Stomach (tissue), 9 donors: Measurements from ENCODE around the gene TBC1D5. TPM values are rescaled to one million over a fixed set of nuclear protein-coding genes. Genes with fewer than 3 reads are reported as not detected.

Source experiments
- DNase-seq, 2 donors: peaks; one replicate each; pipeline versions ENCODE4 v3.0.0 to v3.0.0-alpha.2; 2013 to 2019
- H3K27ac ChIP-seq, 5 donors: fragments of 200-600 bp in 4 of 5; sonication (generic) in 4 of 5; one replicate each; pipeline ENCODE4 v1.5.1; 2013 to 2019; ENCODE audit warnings: mild to moderate bottlenecking in 1 of 5, moderate library complexity in 1 of 5
- H3K27me3 ChIP-seq, 3 donors: fragments of 200-600 bp; sonication (generic); one replicate each; pipeline ENCODE4 v1.5.1; 2017 to 2019; ENCODE audit warnings: mixed run types in 1 of 3
- H3K36me3 ChIP-seq, 4 donors: fragments of 200-600 bp; sonication (generic); 1 replicate in 3 of 4; 2 replicates in 1 of 4; pipeline ENCODE4 v1.5.1; 2016 to 2019
- H3K4me1 ChIP-seq, 4 donors: fragments of 200-600 bp; sonication (generic); one replicate each; pipeline ENCODE4 v1.5.1; 2016 to 2019
- H3K4me3 ChIP-seq, 4 donors: fragments of 200-600 bp; sonication (generic) in 3 of 4; one replicate each; pipeline ENCODE4 v1.5.1; 2016 to 2019; ENCODE audit warnings: mild to moderate bottlenecking in 1 of 4
- H3K9me3 ChIP-seq, 4 donors: fragments of 200-600 bp; sonication (generic); one replicate each; pipeline ENCODE4 v1.5.1; 2016 to 2019
- EP300 ChIP-seq: sonication (generic); formaldehyde crosslinking; IDR thresholded peaks from one replicate; pipeline ENCODE4 v1.6.1; 2017; ENCODE audit warnings: antibody characterized with exemption
- POLR2A ChIP-seq, 4 donors: fragments of 450-650 bp; IDR thresholded peaks; one replicate each; pipeline ENCODE4 v1.6.1; 2016; ENCODE audit warnings: antibody characterized with exemption in 4 of 4, control low read depth in 2 of 4, mild to moderate bottlenecking in 1 of 4, moderate library complexity in 1 of 4
- POLR2AphosphoS5 ChIP-seq, 3 donors: sonication (generic); formaldehyde crosslinking; IDR thresholded peaks; one replicate each; pipeline ENCODE4 v1.6.1; 2016; ENCODE audit warnings: antibody characterized with exemption in 3 of 3
- WGBS, 5 donors: extraction: QIAGEN DNeasy Blood & Tissue Kit in 3 of 5; methylation state at CpG; one replicate each; pipeline versions ENCODE4 v1.1.5 to v1.1.7; 2013 to 2018; 5-methylcytosine and 5-hydroxymethylcytosine counted together
- intact Hi-C: fragments of 100-400 bp; cut with DNase I; formaldehyde crosslinking; loops from one replicate; pipeline ENCODE4 v1.15.1; 2023; ENCODE audit warnings: low total_unique reads
- polyA plus RNA-seq, 3 donors: library from polyadenylated mRNA; stranded (reverse); fragments of 200-250 nt; gene quantifications; one replicate each; pipeline ENCODE4 v1.2.3, GENCODE V29; 2013
- total RNA-seq, 5 donors: library from RNA; depleted of rRNA; stranded (reverse); fragments of >200 nt; gene quantifications; one replicate each; pipeline versions ENCODE4 v1.1.0 to v1.2.3, GENCODE V29; 2014 to 2016
- TF ChIP-seq, protein P1 (sequence below), 7 experiments: fragments of 450-650 bp in 4 of 7; fragments of 200-600 bp in 3 of 7; sonication (generic) in 3 of 7; IDR thresholded peaks; one replicate each; pipeline ENCODE4 v1.5.1; 2016 to 2019; ENCODE audit warnings: antibody characterized with exemption in 7 of 7, control low read depth in 2 of 7, mild to moderate bottlenecking in 1 of 7
- donor health status: healthy with polysubstance abuse.
- donor health status: Bipolar disorder and iron deficiency.
- donor health status: healthy.

Gene TBC1D5
- total and polyA plus RNA-seq, 8 donors: 4.7 to 75.1 (median 32.0) TPM

DNA sequence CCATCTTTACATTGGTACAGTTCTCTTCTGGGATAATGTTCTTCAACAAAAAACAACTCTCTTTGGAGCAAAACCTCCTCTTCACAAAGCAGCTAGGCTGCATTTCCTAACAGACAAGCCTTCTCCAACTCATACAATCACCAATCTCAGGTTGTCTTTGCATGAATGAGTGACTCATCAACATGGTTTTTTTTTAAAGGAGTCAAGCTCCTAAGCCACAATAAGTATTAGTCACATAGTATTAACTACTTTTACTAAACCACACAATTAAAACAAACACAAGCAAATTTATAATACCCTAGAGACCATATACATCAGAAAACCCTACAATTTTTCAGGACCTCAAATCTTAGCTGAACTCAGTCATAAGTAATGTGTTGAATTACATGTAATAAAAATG, 137.4 kb downstream of the TBC1D5 start:
- Histone ChIP-seq H3K4me1 (no peaks in the 10 kb centered on the region), H3K4me3 (no peak overlapping the region), H3K27me3 (no peaks in the 10 kb centered on the region), H3K9me3 (no peaks in the 10 kb centered on the region), H3K27ac (no peak overlapping the region), H3K36me3 (no peaks in the 10 kb centered on the region)
- no peak for DNase-seq
- TF ChIP-seq, protein P1, sequence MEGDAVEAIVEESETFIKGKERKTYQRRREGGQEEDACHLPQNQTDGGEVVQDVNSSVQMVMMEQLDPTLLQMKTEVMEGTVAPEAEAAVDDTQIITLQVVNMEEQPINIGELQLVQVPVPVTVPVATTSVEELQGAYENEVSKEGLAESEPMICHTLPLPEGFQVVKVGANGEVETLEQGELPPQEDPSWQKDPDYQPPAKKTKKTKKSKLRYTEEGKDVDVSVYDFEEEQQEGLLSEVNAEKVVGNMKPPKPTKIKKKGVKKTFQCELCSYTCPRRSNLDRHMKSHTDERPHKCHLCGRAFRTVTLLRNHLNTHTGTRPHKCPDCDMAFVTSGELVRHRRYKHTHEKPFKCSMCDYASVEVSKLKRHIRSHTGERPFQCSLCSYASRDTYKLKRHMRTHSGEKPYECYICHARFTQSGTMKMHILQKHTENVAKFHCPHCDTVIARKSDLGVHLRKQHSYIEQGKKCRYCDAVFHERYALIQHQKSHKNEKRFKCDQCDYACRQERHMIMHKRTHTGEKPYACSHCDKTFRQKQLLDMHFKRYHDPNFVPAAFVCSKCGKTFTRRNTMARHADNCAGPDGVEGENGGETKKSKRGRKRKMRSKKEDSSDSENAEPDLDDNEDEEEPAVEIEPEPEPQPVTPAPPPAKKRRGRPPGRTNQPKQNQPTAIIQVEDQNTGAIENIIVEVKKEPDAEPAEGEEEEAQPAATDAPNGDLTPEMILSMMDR (IDR thresholded peaks at IDR 0.05): no peak
- TF ChIP-seq POLR2AphosphoS5 (IDR thresholded peaks at IDR 0.05) (no peak), EP300 (no peak), POLR2A (IDR thresholded peaks at IDR 0.05) (no peak)
- intact Hi-C loops: no loop called here

DNA sequence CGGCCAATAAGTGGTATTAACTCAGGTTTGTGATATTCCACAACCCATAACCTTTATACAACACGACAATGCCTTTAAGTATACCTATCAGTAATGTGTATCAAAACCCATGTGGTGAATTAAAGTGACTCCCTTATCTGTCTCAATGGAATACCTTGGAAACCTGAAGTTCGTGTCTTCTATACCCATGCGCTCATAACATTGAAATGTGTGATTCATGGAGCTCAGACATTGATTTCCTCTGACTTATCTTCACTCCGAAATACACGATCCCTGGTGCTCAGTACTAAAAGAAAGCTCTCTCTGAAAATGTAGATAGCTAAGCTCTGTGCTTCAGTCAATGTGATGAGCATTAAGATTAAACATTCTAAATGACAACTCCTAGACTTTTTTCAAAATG, 140.3 kb downstream of the TBC1D5 start:
- intact Hi-C loops: no loop called here
- H3K4me3 ChIP-seq: no peak overlapping the region
- no peak overlapping the region for H3K27ac ChIP-seq
- DNase-seq: no peak
- no peaks in the 10 kb centered on the region for H3K27me3 ChIP-seq
- TF ChIP-seq POLR2AphosphoS5 (IDR thresholded peaks at IDR 0.05): no peak
- TF ChIP-seq, protein P1 (IDR thresholded peaks at IDR 0.05): no peak
- TF ChIP-seq POLR2A (IDR thresholded peaks at IDR 0.05): no peak
- no peak for TF ChIP-seq EP300
- no peaks in the 10 kb centered on the region for H3K36me3 ChIP-seq
- 96 to 98% (median 98%) methylated on average over 6 of the region's 6 CpGs for WGBS, 5 donors
- no peaks in the 10 kb centered on the region for H3K4me1 ChIP-seq
- H3K9me3 ChIP-seq: peaks cover 0 to 8% (median 4%) of the 10 kb centered on the region in 4 donors

DNA sequence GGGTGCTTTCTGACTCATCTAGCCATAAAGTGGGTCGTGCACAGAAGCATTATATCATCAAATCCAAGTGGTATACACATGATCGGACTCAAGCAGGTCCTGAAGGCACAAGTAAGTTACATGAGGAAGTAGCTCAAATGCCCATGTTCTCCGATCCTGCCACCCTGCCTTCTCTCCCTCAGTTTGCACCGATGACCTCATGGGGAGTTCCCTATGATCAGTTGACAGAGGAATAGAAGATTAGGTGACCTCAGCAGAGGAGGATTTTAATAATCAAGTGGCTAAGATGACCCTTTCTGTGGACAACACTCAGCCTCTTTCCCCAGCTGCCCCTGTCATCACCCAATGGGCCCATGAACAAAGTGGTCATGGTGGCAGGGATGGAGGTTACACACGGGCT, 149.5 kb downstream of the TBC1D5 start:
- Histone ChIP-seq H3K4me1 (no peaks in the 10 kb centered on the region), H3K27me3 (no peaks in the 10 kb centered on the region), H3K4me3 (no peak overlapping the region), H3K36me3 (peaks cover 0 to 25% (median 3%) of the 10 kb centered on the region in 4 donors), H3K27ac (no peak overlapping the region), H3K9me3 (peaks cover 5 to 23% (median 16%) of the 10 kb centered on the region in 4 donors)
- DNase-seq: no peak
- 93 to 97% (median 95%) methylated on average over 5 of the region's 5 CpGs for WGBS, 5 donors
- TF ChIP-seq POLR2AphosphoS5 (IDR thresholded peaks at IDR 0.05): no peak
- TF ChIP-seq, protein P1 (IDR thresholded peaks at IDR 0.05): no peak
- TF ChIP-seq POLR2A (IDR thresholded peaks at IDR 0.05): no peak
- no peak for TF ChIP-seq EP300
- intact Hi-C loops: no loop called here

DNA sequence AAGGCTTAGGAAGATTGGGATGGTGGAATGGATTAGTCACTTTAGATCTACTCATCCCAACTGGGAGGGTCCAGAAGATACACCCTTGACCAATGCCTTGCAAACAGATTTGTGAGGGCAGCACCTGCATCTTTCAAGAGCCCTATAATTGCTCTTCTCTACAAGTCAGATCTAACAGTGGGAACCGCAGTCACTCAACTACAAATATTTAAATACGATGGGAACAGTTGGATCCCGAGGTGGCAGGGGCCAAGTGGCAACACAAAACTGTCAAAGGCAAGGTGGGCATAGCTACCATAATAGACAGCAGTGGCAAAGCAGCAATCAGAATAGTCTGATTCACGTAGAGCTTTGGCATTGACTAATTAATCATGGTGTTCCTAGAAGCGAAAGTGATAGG, 152.0 kb downstream of the TBC1D5 start:
- no peak for DNase-seq
- Histone ChIP-seq H3K4me3 (no peak overlapping the region), H3K27ac (no peak overlapping the region), H3K27me3 (no peaks in the 10 kb centered on the region), H3K4me1 (peaks cover 0 to 6% (median 0%) of the 10 kb centered on the region in 4 donors), H3K36me3 (peaks cover 0 to 25% (median 3%) of the 10 kb centered on the region in 4 donors), H3K9me3 (peaks cover 5 to 23% (median 16%) of the 10 kb centered on the region in 4 donors)
- intact Hi-C loops: no loop called here
- 93 to 99% (median 97%) methylated on average over 5 of the region's 5 CpGs for WGBS, 5 donors
- TF ChIP-seq POLR2A (IDR thresholded peaks at IDR 0.05) (no peak), EP300 (no peak), POLR2AphosphoS5 (IDR thresholded peaks at IDR 0.05) (no peak)

DNA sequence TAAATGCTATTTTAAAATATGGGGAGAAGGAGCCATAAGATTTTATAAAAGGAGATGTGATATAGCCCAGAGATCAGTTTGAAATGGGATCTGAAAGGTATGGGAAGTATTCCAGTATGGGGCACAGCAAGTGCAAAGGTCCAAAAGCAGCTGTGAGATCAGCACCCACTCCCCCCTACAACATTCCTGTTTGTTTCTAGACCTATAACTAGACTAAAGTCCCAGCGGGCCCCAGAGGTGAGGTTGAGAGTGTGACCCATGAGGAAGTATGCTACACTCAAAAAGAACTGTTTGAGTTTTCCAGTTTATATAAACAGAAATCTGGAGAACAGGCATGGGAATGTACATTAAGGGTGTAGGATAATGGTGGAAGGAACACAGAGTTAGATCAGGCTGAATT, 152.5 kb downstream of the TBC1D5 start:
- peaks cover 0 to 6% (median 0%) of the 10 kb centered on the region in 4 donors for H3K4me1 ChIP-seq
- no peak overlapping the region for H3K27ac ChIP-seq
- H3K36me3 ChIP-seq: peaks cover 0 to 25% (median 3%) of the 10 kb centered on the region in 4 donors
- peaks cover 5 to 23% (median 16%) of the 10 kb centered on the region in 4 donors for H3K9me3 ChIP-seq
- no peaks in the 10 kb centered on the region for H3K27me3 ChIP-seq
- 88 to 100% (median 98%) methylated on average over 1 of the region's 1 CpG for WGBS, 5 donors
- intact Hi-C loops: no loop called here
- no peak overlapping the region for H3K4me3 ChIP-seq
- no peak for DNase-seq
- TF ChIP-seq, protein P1 (IDR thresholded peaks at IDR 0.05): no peak
- TF ChIP-seq POLR2A (IDR thresholded peaks at IDR 0.05) (no peak), POLR2AphosphoS5 (IDR thresholded peaks at IDR 0.05) (no peak), EP300 (no peak)
